HepG2 (cell line): ENCODE data around the gene DCAKD. TPM values are rescaled to one million over a fixed set of nuclear protein-coding genes. Genes with fewer than 3 reads are reported as not detected.
A peak's percentile ranks its signal among the peaks of the same experiment; 100 is the strongest.

Experiments
- AGO1 ChIP-seq: fragments of 200-400 bp; formaldehyde crosslinking; IDR thresholded peaks from 2 replicates; pipeline ENCODE4 v1.6.1; 2017; ENCODE audit warnings: mild to moderate bottlenecking, low read depth, low read length, moderate library complexity; ENCODE audit not compliant: poor library complexity, severe bottlenecking
- CEBPB ChIP-seq: IDR thresholded peaks from 2 replicates; pipeline ENCODE4 v1.6.1; 2011; ENCODE audit warnings: low read depth, low read length, improper control_type of control experiment, borderline replicate concordance
- CENPT ChIP-seq: sonication (generic); formaldehyde crosslinking; IDR thresholded peaks from 2 replicates; pipeline ENCODE4 v1.8.0; 2022; ENCODE audit warnings: low read depth, mild to moderate bottlenecking, moderate library complexity, missing genetic modification reagents
- EHMT2 ChIP-seq: fragments of 200-600 bp; sonication (generic); IDR thresholded peaks from 2 replicates; pipeline ENCODE4 v1.7.0; 2017; ENCODE audit warnings: antibody characterized with exemption, low read depth, low read length, borderline replicate concordance
- JARID2 ChIP-seq: sonication (generic); formaldehyde crosslinking; IDR thresholded peaks from 2 replicates; pipeline ENCODE4 v1.8.1; 2023; ENCODE audit warnings: missing genetic modification reagents, inconsistent platforms; ENCODE audit not compliant: insufficient replicate concordance
- MED8 ChIP-seq: sonication (generic); formaldehyde crosslinking; IDR thresholded peaks from 2 replicates; pipeline ENCODE4 v1.8.1; 2023; ENCODE audit warnings: mild to moderate bottlenecking, missing genetic modification reagents; ENCODE audit not compliant: insufficient replicate concordance
- MTF1 ChIP-seq: sonication (generic); formaldehyde crosslinking; IDR thresholded peaks from 2 replicates; pipeline ENCODE4 v1.5.0; 2020; ENCODE audit warnings: missing genetic modification reagents
- SALL1 ChIP-seq: sonication (generic); formaldehyde crosslinking; IDR thresholded peaks from 2 replicates; pipeline ENCODE4 v1.8.0; 2022; ENCODE audit warnings: mild to moderate bottlenecking, missing genetic modification reagents
- SIX1 ChIP-seq: sonication (generic); formaldehyde crosslinking; IDR thresholded peaks from 2 replicates; pipeline ENCODE4 v1.4.0; 2020; ENCODE audit warnings: missing genetic modification reagents, borderline replicate concordance
- TAF15 ChIP-seq: fragments of 200-400 bp; formaldehyde crosslinking; IDR thresholded peaks from one replicate; pipeline ENCODE4 v1.6.1; 2018; ENCODE audit warnings: mild to moderate bottlenecking, low read depth, low read length; ENCODE audit not compliant: poor library complexity, severe bottlenecking
- ZKSCAN5 ChIP-seq: sonication (generic); formaldehyde crosslinking; IDR thresholded peaks from 2 replicates; pipeline ENCODE4 v1.5.1; 2020; ENCODE audit warnings: mild to moderate bottlenecking, missing genetic modification reagents
- ZNF12 ChIP-seq: sonication (generic); formaldehyde crosslinking; IDR thresholded peaks from 2 replicates; pipeline ENCODE4 v1.5.0; 2020; ENCODE audit warnings: missing genetic modification reagents
- ZNF232 ChIP-seq: sonication (generic); formaldehyde crosslinking; IDR thresholded peaks from 2 replicates; pipeline ENCODE4 v1.4.0; 2020; ENCODE audit warnings: missing genetic modification reagents, borderline replicate concordance
- ZNF431 ChIP-seq: sonication (generic); formaldehyde crosslinking; IDR thresholded peaks from 2 replicates; pipeline ENCODE4 v1.9.0; 2022; ENCODE audit warnings: missing genetic modification reagents, low read depth, mild to moderate bottlenecking, borderline replicate concordance
- ZNF629 ChIP-seq: sonication (generic); formaldehyde crosslinking; conservative IDR thresholded peaks from 2 replicates; pipeline ENCODE4 v1.5.0; 2020; ENCODE audit warnings: missing genetic modification reagents
- ZNF7 ChIP-seq: IDR thresholded peaks from 2 replicates; pipeline ENCODE4 v1.6.1; 2016; ENCODE audit warnings: missing biosample characterization, missing genetic modification reagents
- ZNF768 ChIP-seq: sonication (generic); formaldehyde crosslinking; IDR thresholded peaks from 2 replicates; pipeline ENCODE4 v1.4.0; 2020; ENCODE audit warnings: missing genetic modification reagents
- polyA plus RNA-seq, 8 experiments: library from polyadenylated mRNA; depleted of rRNA in 3 of 8; stranded (reverse) in 7 of 8; unstranded in 1 of 8; fragments of >200 nt; fragmentation: Illumina TruSeq in 4 of 8; extraction: Trizol in 4 of 8; gene quantifications; 2 replicates each; pipeline versions ENCODE4 v1.2.1 to v1.2.3, GENCODE V29; 2011 to 2016; ENCODE audit warnings: low read depth in 4 of 8, missing spikeins in 1 of 8, mixed read lengths in 1 of 8; ENCODE audit not compliant: insufficient read depth in 1 of 8
- total RNA-seq, 5 experiments: library from RNA; depleted of rRNA; stranded (reverse); fragments of >200 nt; fragmentation: Illumina TruSeq; extraction: Trizol; gene quantifications; 2 replicates each; pipeline ENCODE4 v1.2.3, GENCODE V29; 2016; ENCODE audit warnings: low read depth in 1 of 5
- TF ChIP-seq, protein P1 (sequence below): IDR thresholded peaks from 2 replicates; pipeline ENCODE4 v1.6.1; 2018; ENCODE audit warnings: missing genetic modification reagents, mild to moderate bottlenecking, missing compliant biosample characterization
- TF ChIP-seq, protein P2 (sequence below): sonication (generic); formaldehyde crosslinking; IDR thresholded peaks from 2 replicates; pipeline ENCODE4 v1.4.0; 2020; ENCODE audit warnings: missing genetic modification reagents
- TF ChIP-seq, protein P3 (sequence below): sonication (generic); formaldehyde crosslinking; conservative IDR thresholded peaks from 2 replicates; pipeline ENCODE4 v1.8.0; 2022; ENCODE audit warnings: missing genetic modification reagents
- TF ChIP-seq, protein P4 (sequence below): sonication (generic); formaldehyde crosslinking; IDR thresholded peaks from 2 replicates; pipeline ENCODE4 v1.8.0; 2022; ENCODE audit warnings: missing genetic modification reagents, mild to moderate bottlenecking, borderline replicate concordance

Gene DCAKD
- total and polyA plus RNA-seq, 2 of the 13 experiments (the other 11 are each of a cell fraction or from before 2014, with no cell fraction given), result 25.9 to 29.2 TPM

DNA sequence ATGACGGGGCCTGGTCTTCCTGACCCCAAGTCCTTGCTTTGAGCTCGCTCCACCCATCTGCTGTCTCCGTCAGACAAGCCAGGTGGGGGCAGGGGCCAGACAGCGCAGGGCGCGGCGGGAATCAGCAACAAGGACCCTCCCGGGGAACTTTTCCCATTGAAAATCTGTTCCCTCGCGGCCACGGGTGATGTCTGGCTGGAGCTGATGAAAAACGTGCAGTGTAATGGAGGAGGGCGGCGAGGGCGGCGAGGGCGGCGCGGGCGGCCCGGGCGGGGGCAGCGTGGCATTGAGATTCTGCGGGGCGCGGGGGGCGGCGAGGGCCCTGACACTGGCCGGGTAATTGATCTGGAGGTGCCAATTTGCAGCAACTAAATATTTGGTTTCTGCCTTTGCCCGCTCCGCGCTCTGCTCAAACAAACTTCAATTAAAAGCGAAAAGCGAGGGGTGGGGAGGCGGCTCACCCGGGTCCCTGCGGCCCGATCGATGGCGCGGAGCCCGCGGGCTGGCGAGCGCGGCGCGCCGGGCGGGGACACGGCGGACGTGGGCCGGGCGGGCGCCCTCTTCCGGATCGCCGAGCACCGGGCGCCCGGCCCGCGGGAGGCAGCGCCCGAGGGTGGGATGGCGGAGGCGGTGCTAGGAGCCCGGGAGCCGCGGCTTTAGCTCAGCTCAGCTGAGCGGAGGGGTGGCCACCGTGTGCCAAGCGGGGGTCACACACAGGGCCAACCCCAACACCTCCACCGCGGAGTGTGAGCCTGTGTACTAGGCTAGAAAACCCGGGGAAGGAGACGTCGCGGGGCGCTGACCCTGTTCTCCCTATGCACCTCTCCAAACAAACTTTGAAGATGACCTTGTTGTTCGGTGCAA, 32.4 kb downstream of the DCAKD start (continued):
- TF ChIP-seq TAF15 (no peak), EHMT2 (no peak), ZKSCAN5 (CRISPR knock-in tag) (no peak), ZNF12 (CRISPR knock-in tag) (no peak), JARID2 (CRISPR knock-in tag) (no peak), ZNF232 (CRISPR knock-in tag) (no peak), AGO1 (no peak), ZNF629 (CRISPR knock-in tag) (no peak), ZNF7 (no peak), CEBPB (no peak), SALL1 (CRISPR knock-in tag) (peak; percentile 10; the same call in 1 of the 2 replicates), ZNF431 (CRISPR knock-in tag) (no peak), MED8 (CRISPR knock-in tag) (no peak), CENPT (CRISPR knock-in tag) (no peak), MTF1 (CRISPR knock-in tag) (no peak), ZNF768 (CRISPR knock-in tag) (no peak; the same call in 1 of the 2 replicates), SIX1 (CRISPR knock-in tag) (no peak)
- TF ChIP-seq, protein P1, sequence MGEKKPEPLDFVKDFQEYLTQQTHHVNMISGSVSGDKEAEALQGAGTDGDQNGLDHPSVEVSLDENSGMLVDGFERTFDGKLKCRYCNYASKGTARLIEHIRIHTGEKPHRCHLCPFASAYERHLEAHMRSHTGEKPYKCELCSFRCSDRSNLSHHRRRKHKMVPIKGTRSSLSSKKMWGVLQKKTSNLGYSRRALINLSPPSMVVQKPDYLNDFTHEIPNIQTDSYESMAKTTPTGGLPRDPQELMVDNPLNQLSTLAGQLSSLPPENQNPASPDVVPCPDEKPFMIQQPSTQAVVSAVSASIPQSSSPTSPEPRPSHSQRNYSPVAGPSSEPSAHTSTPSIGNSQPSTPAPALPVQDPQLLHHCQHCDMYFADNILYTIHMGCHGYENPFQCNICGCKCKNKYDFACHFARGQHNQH (CRISPR knock-in tag), result no peak
- TF ChIP-seq, protein P2, sequence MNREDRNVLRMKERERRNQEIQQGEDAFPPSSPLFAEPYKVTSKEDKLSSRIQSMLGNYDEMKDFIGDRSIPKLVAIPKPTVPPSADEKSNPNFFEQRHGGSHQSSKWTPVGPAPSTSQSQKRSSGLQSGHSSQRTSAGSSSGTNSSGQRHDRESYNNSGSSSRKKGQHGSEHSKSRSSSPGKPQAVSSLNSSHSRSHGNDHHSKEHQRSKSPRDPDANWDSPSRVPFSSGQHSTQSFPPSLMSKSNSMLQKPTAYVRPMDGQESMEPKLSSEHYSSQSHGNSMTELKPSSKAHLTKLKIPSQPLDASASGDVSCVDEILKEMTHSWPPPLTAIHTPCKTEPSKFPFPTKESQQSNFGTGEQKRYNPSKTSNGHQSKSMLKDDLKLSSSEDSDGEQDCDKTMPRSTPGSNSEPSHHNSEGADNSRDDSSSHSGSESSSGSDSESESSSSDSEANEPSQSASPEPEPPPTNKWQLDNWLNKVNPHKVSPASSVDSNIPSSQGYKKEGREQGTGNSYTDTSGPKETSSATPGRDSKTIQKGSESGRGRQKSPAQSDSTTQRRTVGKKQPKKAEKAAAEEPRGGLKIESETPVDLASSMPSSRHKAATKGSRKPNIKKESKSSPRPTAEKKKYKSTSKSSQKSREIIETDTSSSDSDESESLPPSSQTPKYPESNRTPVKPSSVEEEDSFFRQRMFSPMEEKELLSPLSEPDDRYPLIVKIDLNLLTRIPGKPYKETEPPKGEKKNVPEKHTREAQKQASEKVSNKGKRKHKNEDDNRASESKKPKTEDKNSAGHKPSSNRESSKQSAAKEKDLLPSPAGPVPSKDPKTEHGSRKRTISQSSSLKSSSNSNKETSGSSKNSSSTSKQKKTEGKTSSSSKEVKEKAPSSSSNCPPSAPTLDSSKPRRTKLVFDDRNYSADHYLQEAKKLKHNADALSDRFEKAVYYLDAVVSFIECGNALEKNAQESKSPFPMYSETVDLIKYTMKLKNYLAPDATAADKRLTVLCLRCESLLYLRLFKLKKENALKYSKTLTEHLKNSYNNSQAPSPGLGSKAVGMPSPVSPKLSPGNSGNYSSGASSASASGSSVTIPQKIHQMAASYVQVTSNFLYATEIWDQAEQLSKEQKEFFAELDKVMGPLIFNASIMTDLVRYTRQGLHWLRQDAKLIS (CRISPR knock-in tag), result no peak
- TF ChIP-seq, protein P3, sequence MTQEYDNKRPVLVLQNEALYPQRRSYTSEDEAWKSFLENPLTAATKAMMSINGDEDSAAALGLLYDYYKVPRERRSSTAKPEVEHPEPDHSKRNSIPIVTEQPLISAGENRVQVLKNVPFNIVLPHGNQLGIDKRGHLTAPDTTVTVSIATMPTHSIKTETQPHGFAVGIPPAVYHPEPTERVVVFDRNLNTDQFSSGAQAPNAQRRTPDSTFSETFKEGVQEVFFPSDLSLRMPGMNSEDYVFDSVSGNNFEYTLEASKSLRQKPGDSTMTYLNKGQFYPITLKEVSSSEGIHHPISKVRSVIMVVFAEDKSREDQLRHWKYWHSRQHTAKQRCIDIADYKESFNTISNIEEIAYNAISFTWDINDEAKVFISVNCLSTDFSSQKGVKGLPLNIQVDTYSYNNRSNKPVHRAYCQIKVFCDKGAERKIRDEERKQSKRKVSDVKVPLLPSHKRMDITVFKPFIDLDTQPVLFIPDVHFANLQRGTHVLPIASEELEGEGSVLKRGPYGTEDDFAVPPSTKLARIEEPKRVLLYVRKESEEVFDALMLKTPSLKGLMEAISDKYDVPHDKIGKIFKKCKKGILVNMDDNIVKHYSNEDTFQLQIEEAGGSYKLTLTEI (CRISPR knock-in tag), result no peak
- TF ChIP-seq, protein P4, sequence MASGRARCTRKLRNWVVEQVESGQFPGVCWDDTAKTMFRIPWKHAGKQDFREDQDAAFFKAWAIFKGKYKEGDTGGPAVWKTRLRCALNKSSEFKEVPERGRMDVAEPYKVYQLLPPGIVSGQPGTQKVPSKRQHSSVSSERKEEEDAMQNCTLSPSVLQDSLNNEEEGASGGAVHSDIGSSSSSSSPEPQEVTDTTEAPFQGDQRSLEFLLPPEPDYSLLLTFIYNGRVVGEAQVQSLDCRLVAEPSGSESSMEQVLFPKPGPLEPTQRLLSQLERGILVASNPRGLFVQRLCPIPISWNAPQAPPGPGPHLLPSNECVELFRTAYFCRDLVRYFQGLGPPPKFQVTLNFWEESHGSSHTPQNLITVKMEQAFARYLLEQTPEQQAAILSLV, result peak; percentile 68; the same call in 1 of the 2 replicates
